NCI-H2029 treated with DMSO at 0.1 percent for 48 hours (cell line): ENCODE measurements around the gene PLEKHA7.
"Not testable (repeated sequence)": the region's sequence is repeated elsewhere in the genome, so short reads cannot be mapped to it uniquely, and the experiment has no call there.

Experiments
- DNase-seq: peaks from one replicate; lab custom pipeline; 2025; lab: John Stamatoyannopoulos, UW

PLEKHA7 gene

DNA sequence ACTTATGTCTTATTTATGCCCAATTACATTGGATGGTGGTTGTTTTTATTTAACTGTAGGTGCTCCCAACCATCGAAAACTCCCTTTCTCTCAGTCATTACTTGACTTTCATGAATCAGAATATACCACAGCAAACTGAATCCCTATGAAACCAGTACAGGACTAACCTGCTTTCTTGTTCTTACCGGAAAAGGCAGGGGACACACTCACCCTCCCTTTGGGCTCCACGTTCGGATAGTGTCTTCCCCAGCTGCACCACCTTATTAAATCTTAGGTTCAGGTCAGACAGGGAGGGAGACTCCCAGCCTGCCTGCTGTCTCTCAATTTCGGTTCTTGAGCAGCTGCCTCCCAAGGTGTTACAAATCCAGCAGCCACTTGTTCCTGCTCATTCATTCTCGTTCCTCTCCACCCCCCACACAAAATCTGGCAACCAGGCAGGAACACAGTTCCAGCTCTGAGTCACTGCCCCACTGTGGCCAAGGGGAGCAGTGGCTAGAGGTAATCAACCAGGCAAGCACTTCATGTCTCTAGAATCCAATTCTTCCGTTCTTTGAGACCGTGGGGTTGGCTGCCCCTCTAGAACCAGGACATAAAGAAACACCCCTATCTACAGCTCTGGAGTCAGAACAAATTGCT, 133.0 kb downstream of the PLEKHA7 start:
- DNase-seq = peak; percentile 39

DNA sequence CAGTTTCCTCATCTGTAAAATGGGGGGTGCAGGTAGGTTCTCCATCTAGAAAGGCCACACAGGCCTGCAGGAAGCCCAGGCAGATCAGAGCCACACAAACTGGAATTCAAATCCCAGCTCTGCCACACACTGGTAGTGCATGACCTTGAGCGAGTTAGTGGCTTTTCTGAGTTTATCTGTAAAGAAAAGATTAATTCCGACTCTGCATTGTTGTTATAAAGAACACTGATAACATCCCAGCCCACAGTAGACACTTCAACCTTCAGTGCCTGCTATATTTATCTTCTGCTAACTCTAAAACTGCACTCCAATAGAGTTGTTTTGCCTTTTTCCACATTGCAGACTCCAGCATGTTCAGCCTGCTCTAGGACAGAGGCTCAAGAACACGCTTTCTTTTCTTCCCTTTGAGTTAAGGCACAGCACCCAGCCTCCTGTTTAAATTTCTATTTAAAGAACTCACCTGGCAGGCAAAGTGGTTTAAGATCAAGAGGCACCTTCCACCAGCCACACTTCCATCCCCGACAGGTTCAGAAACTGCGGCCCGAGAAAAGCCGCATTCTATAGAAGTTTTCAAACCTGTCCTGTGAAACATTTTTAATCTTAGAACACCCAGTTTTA, 133.9 kb downstream of the PLEKHA7 start:
- DNase-seq = no peak

DNA sequence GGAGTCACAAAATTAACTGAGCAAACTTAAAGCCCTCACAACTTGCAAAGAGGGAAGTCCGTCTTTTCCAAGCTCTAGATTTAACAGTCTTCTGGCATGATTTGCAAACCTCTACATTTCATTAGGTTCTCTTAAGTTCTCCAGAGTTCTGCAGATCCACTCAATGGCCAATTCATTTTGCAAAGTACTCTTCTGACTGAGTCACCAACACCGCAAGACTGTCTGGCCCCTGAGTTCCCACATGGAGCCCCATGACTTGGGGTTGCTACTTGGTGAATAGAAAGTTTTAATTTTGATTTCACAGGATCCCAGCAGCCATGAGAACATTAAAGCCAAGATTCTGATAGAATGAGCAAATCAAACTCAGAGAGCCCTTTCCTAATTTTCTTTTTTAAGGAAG, 134.5 kb downstream of the PLEKHA7 start:
- no peak for DNase-seq

DNA sequence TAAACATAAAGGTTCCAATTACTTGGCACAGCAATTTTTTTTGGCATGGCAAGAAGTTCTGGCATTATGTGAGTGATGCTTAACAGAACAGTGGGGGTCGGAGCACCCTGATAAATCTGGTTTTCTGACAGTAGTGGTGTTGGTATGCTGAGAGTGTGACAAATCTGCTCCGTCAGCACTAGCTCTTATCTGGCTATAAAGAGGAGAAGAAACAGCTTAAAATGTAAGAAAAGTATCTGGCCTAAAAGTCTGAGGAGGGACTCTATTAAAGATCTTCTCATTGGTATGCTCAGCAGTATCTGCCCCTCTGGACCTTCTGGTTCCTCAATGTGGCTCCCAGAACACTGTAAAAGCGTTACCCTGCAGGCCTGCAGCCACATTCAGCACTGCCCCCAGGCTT, 137.4 kb downstream of the PLEKHA7 start:
- DNase-seq = no peak

DNA sequence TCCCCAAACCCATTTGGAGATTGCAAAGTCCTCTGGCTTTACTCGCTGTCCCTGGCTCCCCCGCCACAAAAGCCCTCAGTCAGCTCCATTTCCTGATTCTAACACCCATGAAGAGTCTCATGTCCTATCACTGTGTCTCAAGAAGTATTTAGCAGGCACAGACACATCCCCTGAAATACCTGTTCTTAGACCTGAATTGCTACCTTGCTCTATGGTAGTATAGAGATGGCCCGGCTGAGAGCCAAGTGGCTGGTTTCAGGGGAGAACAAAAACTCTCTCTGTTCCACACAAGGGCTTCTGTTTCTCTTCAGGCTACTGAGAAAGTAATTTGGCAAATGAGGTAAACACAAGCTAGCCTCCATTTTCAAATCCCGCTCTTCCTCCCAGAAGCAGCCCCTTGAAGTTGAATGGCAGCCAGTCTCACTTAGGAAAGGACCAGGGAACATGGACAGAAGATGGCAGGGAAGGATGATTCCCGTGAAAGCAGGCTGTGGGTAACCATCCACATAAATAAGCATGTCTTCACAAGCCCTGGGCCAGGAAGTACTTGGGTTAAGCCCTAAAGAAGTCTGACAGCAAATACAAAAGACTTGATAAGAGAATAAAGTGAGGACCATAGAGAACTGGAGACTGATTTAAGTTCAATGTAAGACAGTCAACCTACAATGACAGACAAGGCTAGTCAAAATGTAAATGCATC, 138.0 kb downstream of the PLEKHA7 start:
- DNase-seq = no peak

DNA sequence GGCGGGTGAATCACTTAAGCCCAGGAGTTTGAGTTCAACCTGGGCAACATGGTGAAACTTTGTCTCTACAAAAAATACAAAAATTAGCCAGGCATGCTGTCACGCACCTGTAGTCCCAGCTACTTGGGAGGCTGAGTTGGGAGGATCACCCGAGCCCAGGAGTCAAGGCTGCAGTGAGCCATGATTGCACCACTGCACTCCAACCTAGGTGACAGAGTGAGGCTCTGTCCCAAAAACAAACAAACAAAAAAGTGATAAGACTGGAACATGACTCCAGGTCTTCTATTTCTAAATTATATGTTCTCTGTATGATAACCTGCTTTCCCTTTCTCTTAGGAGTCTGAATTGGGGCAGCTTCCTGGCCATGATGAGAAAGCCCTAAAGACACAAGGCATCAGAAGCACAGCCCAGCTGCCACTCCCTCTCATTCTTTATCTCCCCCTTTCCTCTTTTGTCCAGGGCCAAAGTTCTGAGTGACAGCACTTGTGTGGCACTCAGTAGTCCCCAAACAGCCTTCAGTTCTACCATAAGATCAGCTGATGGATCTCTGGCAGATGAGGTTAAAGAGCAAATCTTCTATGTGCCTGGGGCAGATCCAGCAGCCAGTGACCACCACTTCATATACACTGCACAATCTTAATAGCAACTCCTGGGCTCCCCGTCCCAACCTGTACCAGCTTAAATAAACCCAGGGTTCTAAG, 139.8 kb downstream of the PLEKHA7 start:
- no peak for DNase-seq

DNA sequence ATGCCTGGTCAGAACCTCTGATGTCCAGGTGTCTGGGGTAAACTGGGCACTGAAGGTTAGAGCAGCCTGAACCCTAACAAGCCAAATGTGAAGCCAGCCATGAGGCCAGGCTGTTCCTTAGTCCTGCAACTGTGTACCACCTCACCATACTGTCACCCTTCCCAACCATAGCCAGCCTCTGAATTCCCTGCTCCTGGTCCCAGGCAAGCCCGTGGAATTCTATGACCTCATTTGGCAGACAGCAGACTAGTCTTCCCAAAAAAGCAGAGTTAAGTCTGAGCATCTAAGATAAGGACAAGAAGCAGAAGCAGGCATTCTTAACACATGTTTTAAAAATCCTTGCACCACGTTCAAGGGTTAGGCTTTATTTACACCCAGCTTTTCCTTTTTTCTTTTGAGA, 140.9 kb downstream of the PLEKHA7 start:
- no peak for DNase-seq

DNA sequence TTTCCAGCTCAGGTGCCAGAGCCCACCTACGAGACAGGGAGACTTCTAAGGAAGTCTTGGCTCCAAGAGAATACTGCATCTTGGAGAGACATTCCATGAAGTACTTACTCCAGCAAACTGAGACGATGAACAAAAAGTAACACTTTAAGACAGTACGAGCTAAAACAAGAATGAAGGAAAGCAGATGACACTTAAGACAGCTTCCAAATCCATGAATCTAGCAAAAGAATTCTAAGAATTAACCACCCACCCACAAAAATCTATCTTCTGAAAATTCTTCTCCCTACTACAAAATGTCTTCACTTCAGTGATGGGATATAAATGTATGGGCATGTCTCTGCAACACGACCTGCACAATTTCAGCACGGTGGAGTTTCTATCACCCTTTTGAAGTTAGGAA, 142.8 kb downstream of the PLEKHA7 start:
- no peak for DNase-seq

DNA sequence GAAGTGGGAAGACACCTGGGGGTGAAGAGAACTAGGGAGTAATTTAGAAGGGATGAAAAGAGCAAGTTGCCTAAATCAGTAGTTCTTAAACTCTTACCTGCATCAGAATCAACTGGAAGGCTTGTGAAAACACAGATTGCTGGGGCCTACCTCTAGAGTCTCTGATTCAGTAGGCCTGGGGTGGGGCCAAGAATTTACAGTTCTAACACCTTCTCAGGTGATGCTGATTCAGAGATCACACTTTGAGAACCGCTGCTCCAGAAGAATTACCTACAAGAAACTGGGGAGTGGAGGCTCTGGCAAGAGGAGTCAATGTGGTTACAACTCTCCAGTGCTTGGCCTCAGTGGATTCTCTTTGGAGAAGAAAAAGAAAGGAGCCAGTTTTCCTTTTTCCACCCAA, 147.1 kb downstream of the PLEKHA7 start:
- no peak for DNase-seq

DNA sequence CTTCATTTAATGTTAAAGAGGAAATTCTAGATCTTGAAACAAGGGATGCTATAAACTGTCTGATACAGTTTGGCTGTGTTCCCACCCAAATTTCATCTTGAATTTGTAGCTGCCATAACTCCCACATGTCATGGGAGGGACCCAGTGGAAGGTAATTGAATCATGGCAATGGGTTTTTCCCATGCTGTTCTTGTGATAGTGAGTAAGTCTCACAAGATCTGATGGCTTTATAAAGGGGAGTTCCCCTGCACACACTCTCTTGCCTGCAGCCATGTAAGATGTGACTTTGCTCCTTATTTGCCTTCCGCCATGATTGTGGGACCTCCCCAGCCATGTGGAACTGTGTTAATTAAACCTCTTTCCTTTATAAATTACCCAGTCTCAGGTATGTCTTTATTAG, 149.8 kb downstream of the PLEKHA7 start:
- not testable (repeated sequence) for DNase-seq

DNA sequence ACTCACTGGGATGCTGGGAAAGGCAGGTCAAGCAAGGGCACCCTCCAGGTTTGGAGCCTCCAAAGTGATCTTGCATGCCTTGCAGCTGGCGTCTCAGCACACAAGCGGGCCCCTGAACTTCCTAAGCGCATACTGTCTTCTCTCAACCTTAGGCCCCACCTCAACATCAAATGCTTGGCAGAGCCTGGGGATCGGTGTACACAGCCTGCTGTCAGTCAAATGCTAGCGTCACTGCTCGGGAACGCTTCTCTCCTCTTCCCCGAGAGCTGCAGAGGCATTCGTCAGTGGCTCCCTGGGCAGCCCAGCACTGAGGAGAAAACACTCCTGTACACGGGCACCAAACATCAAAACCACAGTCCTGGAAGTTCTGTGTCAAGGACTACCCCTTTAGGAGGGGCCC, 150.8 kb downstream of the PLEKHA7 start:
- DNase-seq = no peak

DNA sequence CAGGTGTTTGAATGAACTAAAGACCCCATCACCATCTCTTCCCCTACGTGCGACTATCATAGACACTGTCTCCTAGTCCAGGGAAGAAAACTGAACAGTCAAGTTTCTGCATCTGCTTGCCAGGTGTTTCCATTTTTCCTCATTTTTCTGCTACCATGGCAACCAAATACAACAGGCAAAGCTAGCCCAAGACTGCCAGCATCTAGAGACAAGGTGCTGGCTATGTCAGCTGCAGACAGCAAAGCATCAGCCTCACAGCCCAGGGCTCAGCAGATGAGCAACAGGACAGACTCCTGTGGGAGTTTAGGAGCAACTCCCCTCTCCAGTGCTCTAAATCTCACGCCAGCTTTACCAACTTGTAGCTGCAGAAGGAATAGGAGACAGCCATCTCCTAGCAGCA, 151.5 kb downstream of the PLEKHA7 start:
- no peak for DNase-seq

DNA sequence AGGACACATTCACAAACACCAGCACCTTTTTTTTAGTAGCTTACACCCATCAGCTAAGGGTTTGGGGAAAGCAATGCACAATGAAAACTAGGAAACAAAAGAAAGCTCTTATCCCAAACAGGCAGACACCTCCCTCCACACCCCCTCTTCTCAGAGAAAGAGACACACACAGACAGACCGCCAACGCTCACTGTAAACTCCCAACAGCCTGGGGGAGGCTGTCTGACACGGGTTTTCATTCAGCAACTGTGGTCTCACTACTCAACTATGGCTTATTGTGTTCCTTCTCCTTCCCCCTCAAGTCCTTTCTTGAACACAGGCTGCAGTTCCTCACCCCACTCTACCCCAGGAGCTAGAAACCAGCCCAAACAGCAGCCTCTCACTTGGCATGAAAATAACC, 152.4 kb downstream of the PLEKHA7 start:
- DNase-seq = no peak

DNA sequence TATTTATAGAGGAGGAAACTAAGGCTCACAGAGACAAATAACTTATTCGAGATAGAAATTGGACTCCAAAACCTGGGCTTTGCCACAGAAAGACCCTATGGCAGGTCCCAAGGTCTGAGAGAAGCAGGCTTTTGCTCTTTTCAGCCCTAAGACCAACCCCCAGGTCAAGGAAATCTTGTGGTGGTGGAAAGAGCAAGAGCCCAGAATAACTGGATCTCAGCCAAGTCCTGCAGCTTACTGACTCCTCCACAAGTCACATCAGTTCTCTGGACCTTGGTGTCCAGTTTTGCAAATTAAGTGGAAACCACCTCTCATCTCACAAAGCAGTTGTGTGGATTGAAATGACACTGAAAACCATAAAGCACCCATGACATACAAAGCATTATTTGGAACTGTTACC, 153.6 kb downstream of the PLEKHA7 start:
- DNase-seq = no peak

DNA sequence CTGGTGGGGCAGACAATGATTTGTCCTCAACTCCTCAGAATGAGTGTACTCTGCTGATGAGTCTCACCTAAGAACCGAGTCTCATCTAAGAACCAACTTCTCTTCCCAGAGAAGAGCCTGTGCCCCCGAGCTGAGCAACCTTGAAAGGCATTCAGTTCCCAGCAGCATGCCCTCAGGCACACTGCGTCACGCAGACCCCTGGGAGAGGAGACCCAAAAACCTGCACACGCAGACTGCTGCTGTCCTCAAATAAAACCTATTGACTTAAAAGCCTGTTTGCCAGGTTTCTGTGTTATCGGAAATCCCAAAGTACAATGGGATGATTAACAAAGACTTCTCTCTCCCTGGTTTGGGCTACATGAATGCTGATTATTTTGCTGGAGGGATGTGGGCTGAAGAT, 154.6 kb downstream of the PLEKHA7 start:
- DNase-seq = no peak

DNA sequence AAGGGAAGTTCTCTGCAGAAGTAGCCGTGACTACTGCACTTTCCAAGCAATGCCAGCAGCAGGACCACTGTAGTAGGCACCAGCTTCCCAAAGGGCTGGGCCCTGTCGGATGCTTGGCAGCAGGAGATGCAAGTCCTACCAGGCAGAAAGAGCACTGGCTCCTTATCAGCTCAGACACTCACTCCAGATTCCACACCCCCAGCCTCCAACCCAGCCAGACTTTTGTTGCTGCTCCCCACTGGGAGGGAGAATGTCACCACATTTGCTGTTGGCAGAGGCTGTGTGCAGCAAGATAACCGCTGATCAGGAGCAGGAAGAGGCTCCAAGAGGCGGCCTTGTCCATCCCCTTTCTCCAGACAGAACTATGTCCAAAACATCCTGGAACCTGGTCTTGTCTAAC, 157.0 kb downstream of the PLEKHA7 start:
- DNase-seq = no peak

DNA sequence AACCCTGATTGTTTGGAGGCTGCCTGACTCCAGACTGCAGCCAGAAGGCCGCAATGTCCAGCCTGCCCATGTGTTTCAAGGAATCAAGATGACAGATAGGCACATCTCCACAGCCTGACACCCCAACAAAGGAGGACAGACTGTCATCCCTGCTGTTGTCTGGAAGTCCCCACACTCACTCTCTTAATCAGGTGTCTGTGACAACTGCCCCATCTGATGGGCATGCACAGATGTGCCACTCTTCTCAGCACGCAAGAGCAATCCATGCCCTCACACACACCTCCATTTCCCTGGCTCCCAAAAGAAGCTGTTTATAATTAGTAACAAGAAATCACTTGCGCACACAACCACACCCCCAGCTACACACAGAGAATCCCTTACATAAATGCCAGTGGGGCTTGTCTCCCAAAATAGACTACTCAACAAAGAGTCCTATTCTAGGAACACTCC, 158.2 kb downstream of the PLEKHA7 start:
- no peak for DNase-seq

DNA sequence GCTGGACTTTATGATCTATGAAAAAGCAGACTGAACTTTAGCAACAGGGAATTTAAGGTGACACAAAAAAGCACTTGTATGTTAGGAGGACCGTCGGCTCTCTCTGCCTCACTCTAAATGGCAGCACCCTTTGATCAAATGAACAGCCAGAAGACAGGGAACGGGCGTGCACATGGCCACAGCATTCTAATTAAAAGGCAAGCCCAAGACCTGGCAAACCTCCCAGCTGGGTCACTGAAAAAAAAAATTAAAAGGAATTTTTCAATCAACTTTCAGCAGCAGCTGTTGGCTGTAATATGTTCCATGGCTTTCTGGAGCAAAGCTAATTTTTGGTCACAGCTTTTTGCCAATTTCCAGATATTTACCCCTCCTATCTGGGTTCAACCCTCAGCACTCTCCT, 159.2 kb downstream of the PLEKHA7 start:
- no peak for DNase-seq

DNA sequence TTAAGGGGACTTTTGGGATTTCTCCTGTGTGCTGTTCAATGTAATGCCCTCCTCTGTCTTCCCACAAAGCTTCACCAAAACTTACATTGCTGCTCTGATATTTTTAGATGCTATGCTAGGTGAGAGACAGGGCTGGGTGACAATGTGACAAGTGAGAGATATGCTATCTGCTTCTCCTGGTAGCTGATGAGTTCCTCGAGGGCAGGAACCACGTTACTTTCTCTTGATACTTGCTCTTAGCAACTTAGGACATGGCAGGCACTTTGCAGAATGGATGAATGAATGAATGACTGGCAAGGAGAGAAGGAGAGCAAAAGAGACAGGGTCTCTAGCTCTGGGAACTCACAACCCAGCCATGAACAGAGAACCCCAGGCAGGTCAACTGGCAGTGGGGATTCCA, 160.4 kb downstream of the PLEKHA7 start:
- no peak for DNase-seq

DNA sequence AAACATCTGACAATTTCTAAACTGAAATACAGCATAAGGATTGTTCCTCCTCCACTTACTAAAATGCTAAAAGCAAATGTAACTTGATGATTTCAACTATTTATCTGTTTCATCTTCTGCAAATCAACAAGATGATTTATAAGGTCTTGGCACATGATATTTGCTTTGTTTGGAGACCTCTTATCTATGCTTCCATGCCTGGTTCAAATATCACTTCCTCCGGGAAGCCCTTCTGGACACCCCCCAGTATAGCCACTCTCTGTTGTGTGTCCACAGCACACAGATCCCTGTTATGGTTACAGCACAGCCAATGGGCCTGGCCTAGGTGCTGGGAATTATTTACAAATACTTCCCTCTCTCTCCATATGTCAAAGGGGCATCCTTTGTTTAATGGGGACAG, 160.9 kb downstream of the PLEKHA7 start:
- DNase-seq = peak; percentile 59

DNA sequence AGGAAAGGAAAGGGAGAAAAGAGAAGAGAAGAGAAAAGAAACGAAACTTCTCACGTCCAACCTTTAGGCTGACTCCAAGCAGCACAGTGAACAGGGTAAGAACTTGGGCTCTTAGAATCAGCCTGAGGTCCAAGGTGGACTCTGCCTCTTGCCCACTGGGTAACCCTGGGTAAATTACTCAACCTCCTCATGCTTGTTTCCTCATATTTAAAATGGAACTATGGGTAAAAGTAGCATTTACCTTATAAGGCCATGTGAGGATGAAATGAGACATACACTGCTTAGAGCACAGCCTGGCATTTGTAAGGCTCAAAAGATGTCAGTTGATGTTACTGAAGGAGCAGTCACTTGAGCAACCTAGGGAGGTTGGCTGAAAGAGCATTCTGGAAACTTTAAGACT, 167.9 kb downstream of the PLEKHA7 start:
- DNase-seq = no peak

DNA sequence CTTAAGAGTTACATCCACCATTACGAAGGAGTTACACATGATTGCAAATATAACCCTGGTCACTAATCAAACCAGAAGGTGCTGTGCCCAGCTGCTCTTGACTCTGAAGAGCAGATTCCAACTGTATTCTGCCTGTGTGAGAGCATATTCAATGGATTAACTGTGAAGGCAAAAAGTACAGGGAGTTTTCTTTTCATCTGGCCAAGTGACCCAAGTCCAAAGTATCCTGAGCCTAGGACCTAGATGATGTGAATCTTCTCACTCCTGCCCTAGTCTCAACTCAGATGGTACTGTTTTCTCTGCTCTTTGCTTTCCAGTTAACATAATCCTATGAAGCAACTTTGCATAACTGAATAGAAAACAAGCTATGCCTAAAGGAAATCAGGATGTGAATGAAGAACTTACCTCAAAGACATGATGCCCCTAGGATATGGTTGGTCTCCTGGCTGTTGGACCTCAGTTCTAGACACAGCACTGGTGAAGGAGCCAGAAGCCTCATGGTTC, 169.9 kb downstream of the PLEKHA7 start:
- no peak for DNase-seq

DNA sequence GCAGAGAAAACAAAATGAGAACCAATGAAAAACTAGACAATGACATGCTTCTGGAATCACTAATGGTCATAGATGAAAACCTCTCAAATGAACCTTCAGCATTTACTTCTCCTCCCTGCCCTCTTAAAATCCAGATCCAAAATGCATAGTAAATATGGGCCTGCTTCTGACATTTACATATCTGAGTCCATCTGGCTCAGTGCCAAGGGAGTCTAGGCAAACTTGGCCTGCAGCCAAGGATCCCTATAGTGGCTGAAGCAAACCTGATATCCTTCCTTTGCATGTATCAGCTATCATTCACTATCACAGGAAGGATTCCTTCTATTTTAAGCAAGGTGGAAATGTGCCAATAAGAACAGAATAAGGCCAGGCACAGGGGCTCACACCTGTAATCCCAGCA, 170.9 kb downstream of the PLEKHA7 start:
- peak; percentile 90 for DNase-seq
